Stimulated activated CD8-positive, alpha-beta memory T cell treated with anti-CD3 and anti-CD28 coated beads, Interleukin-4, amount 100 ng/mL, for 1 hour (primary cell): Measurements from ENCODE around the gene SNX20.

Experiments
- DNase-seq, 2 donors: peaks; one replicate each; pipeline ENCODE4 v3.0.0-alpha.2; 2020; ENCODE audit warnings: low read depth in 2 of 2, low spot score in 1 of 2

The SNX20 gene

GRCh38 chr16:50705436-50706110 is 24.5 kb upstream of the SNX20 start:
- no peak for DNase-seq

DNA sequence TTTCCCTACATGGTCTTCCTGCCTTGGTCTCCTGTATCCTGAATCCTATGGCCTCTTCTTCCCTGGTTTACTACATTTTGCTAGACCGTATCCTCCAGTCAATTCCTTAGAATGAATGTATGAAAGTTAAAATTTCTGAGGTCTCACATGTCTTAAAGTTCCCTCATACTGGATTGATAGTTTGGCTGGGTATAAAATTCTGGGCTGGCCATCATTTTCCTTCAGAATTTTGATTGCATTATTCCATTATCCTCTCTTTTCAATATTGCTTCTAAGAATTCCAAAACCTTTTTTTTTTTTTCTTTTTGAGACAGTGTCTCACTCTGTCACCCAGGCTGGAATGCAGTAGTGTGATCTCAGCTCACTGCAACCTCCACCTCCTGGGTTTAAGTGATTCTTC is 23.1 kb upstream of the SNX20 start:
- DNase-seq, result no peak

DNA sequence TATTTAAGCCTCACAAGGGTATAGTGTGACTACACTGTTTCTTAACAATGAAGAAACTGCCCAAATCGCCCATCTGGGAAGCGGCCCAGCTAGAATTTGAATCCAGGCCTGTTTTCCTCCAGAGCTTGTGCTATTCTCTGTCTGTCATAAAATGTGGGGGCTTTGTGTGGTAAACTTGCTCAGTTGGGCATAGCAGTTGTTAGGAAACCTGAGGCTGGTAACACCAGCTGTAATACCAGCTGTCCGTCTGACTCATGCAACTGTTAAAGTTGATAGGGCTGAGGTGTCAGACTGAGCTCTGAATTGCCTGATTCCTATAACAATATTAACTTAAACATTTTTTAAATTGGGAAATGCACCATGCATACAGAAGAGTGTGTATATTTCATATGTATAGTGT is 21.6 kb upstream of the SNX20 start:
- DNase-seq, result no peak

GRCh38 chr16:50699326-50700159 is 18.4 kb upstream of the SNX20 start:
- DNase-seq, result no peak

DNA sequence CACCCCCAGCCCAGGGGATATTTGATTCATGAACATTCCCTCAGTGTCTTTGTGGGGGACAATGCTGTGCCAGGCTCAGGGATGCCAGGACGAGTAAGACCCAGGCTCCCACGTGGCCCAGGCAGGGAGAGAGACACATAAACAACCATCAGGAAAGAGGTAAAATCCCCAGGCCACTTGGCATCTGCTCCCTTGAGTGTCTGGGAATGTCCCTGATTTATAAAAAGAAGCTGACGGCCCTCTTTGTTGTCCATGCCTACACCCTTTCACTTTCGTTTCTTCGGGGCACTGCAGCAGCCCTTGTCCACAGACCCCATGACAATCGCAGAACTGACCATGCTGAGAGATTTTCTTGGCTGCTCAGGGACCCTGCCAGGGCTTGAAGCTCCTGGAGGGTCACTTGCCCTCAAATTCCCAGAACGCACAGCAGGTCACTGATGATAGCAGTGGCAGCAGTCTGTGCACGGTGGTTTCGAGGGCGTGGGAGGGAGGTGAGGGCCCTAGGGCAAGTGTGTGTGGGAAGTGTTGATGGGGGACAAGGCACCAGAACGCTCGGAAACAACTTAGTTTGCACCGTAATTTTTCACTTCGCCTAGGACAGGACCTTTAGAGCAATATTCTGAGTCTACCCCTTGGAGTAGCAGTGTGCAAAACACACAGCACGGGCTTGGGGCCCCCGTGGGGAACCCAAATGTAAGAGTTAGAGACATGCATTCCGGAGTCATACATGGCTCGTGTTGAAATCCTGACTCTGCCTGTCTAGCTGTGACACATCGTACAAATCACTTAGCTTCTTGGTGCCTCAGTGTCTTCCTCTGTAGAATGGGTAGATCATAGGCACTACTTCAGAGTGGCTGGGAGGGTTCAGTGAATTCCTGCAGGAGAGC is 17.0 kb upstream of the SNX20 start:
- no peak for DNase-seq

- no peak for DNase-seq
Observed at GRCh38 chr16:50697421-50697715, 16.3 kb upstream of the SNX20 start.

DNA sequence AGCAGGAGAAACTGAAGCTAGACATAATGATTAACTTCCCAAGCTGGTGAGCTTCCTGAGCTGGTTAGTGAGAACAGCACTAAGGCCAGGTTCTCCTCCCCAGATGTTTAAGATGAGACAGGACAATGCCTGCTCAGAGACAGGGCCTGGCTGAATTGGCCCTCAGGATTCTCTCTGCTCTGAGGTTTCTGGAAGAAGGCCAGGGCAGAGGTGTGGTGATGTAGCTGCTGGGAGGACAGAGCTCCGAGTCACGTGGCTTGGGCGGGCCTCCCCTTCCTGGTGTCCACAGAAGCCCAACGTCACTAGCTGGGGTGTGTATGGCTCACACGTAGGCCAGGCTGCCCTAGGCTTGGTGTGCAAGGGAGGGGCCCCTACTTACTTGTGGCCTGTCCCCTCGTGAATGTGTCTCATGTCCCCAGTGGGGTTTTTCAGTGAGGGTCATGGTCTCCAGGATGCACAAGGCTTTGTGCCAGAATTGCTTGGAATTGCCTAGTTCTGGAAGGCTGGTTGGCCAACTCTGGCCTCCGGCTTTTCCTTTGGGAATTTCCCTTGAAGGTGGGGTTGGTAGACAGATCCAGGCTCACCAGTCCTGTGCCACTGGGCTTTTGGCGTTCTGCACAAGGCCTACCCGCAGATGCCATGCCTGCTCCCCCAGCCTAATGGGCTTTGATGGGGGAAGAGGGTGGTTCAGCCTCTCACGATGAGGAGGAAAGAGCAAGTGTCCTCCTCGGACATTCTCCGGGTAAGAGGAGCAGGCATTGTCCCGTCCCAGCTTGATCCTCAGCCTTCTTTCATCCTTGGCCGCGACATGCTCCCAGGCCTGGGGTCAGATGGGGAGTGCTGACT is 15.7 kb upstream of the SNX20 start:
- no peak for DNase-seq

DNA sequence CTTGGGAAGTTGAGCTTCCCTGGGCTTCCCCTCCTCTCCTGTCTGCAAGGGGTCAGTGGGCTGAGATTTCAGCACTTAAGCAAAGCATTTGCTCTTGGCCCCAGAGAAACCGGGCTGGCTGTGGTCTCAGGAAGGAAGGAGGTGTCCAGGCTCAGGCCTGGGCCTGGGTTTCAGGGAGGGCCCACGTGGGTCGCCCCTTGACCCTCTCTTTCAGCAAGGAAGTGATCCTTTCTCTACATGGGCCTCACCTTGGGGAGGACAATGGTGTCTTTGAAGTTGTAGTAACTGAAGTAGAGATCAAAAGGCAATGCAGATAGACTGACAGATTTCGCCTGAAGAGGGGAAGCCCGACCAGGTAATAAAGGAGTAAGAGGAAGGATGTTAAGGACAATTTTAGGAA is 15.0 kb upstream of the SNX20 start:
- DNase-seq, result no peak

GRCh38 chr16:50695017-50696000 is 14.2 kb upstream of the SNX20 start:
- DNase-seq, result no peak

- no peak for DNase-seq
Observed at GRCh38 chr16:50694206-50694605, 13.1 kb upstream of the SNX20 start.

GRCh38 chr16:50692999-50693781 is 12.1 kb upstream of the SNX20 start, which contains the start of gene NOD2:
Gene NOD2 (plus strand): TSS chr16:50693606. CDS start chr16:50699496, 5,890 bp downstream.
- DNase-seq, result no peak

DNA sequence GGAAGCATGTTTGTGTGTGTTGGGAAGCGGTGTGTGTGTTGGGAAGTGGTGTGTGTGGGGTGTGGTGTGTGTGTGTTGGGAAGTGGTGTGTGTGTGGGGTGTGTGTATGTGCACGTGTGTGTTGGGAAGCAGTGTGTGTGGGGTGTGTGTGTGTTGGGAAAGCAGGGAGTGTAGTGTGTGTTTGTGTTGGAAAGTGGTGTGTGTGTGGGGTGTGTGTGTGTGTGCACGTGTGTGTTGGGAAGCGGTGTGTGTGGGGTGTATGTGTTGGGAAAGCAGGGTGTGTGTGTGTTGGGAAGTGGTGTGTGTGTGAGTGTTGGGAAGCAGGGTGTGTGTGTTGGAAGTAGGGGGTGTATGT is 11.5 kb upstream of the SNX20 start:
- DNase-seq, result no peak

DNA sequence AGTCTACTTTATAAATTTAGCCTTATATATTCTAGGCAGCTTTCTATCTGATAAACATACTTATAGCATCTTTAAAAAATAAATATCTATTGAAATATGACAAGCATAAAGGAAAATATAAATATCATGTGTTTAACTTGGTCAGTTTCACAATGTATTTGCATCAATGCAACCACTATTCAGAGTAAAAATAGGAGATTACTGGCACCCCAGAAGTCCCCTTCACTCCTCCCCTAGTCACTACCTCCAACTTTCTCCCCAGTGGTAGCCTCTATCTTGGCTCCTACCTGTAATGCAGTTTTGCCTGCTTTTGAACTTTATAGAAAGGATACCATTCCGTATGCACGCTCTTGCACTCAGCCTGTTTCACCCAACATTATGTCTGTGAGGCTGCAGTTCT is 9.1 kb upstream of the SNX20 start:
- DNase-seq, result no peak

GRCh38 chr16:50688867-50689266 is 7.8 kb upstream of the SNX20 start:
- no peak for DNase-seq

DNA sequence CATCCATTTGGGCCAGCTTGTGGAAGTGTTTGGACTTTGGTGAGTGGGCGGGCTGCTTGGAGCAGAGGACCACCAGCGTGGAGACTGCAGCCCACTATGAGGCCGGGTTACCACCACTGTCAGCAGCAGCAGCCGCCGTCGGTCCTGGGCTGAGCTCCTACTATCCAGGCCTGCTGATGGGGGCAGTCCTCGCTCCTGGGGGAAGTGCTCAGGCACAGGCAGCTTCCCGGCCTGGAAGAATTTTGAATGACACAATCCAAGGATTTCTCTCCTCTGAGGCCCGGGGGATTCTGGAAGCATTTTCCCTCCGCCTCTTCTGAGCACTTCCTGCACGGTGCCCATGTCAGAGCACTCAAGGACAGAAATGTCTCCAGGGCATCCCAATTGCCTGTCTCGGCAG is 7.0 kb upstream of the SNX20 start:
- no peak for DNase-seq

- no peak for DNase-seq
Observed at GRCh38 chr16:50685462-50686063, 4.5 kb upstream of the SNX20 start.

DNA sequence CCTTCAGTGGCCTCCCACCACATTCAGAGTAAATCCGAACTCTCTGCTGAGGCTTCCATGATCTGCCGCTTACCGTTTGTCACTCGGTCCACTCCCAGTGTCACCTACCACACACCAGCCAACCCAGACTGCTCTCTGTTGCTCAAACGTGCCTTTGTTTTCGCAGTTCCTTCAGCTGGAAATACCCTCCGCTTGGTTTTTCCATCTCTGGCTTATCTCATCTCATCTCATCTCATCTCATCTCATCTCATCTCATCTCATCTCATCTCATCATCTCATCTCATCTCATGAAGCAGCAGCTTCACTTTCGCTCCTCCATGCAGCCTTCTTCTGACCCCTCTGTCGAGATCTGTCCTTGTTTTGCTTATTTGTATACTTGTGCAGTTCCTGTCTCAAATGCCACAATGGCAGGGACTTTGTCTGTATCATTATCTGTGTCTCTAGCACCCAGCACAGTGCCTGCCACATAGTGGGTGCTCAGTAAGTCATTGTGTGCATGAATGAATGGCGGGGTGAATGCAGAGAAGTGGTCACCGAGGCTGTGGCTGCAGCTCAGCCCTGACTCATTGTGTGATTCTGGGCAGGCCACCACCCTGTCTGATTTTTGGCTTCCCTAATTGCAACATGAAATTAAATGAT is 3.8 kb upstream of the SNX20 start:
- no peak for DNase-seq

DNA sequence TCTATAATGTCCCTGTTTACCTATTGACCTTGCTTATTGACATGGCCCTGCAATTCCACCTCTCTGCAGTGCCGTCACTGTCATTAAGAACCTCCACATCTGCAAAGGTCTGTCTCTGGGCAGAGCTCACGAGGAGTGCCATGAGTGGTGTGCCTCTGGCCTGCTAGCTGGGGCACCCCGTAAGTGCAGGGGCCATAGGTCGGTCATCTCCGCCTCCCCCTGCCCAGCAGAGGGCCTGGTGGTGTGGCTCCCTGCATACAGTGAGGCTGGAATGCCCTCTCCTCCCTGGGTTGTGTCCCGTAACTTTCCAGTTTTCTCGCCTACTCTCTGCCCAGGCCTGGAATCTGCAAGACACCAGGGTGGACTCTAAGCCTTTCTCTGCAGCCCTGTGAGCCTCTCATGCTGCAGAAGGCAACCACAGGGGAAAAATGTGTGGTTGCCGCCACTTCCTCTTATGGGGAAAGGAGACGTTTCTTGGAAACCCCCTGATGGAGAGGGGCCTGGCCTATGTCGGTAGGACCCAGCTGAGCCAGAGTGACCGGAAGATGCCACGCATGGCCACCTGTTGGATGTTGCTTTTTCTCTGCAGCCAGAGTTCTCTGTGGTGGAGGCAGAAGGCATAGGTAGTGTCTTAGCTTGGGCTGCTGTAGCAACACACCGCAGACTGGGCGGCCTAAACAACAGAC is 2.7 kb upstream of the SNX20 start:
- no peak for DNase-seq
